GM12892 (cell line): Measurements from ENCODE around the gene TMSB4X.
"Not testable (repeated sequence)": the region's sequence is repeated elsewhere in the genome, so short reads cannot be mapped to it uniquely, and the experiment has no call there.

ENCODE experiments used
- DNase-seq: peaks from one replicate; pipeline ENCODE4 v3.0.0; 2011; ENCODE audit not compliant: insufficient read length
- FAIRE-seq: peaks from 2 replicates; lab custom pipeline; 2011; peaks lifted over from hg19 to GRCh38; lab: Jason Lieb, UNC
- POLR2A ChIP-seq: IDR thresholded peaks from 2 replicates; pipeline ENCODE4 v1.6.1; 2011; ENCODE audit warnings: low read depth, low read length, control low read depth
- POLR2AphosphoS5 ChIP-seq: IDR thresholded peaks from 2 replicates; pipeline ENCODE4 v1.6.1; 2011; ENCODE audit warnings: low read depth, low read length, control low read depth
- TAF1 ChIP-seq: IDR thresholded peaks from 2 replicates; pipeline ENCODE4 v1.6.1; 2011; ENCODE audit warnings: low read depth, mild to moderate bottlenecking, control low read depth, low read length, borderline replicate concordance

The TMSB4X gene

DNA sequence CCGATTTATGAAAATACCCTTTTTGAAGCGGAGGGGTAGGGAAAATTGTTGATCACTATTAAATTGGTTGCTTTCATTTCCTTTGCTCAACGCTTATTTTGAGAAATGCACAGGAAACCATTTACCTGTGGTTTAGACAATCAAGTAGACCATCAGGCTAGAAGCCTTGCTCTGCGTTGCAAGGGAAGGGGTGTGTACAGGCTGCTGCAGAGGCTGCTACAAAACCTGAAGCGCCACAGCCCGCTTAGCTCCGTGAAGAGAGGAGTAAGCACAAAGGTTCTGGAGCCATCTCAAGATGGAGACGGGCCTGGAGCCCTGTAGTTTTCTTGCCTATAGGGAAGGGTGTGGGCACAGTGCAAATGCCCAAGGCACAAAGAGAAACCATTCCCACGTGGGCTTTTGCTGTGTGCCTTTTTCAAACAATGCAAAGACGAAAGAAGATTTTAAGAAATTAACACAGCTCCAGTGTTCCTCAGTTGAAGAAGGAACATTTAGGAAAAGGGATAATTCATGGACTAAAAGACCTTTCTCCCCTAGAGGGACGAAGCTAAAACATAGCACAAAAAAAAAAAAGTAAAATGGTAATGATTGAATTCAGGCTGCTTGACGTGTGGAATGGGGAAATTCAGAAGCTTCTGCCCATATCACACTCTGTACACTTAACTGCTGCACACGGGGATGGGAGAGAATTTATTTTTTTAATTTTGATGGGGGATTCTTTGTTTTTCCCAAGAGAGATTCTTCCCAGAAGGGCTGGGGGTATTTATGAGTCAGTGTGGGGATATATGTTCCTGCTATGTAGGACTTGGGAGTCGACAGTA, 3.5 kb downstream of the TMSB4X start:
- DNase-seq = peak; percentile 35
- peak; percentile 98 for TF ChIP-seq POLR2AphosphoS5
- no peak for TF ChIP-seq TAF1
- peak; percentile 97 for TF ChIP-seq POLR2A
- peak; percentile 98 for FAIRE-seq

- TF ChIP-seq POLR2A = no peak; the same call in 1 of the 2 replicates
- no peak for TF ChIP-seq TAF1
- no peak for TF ChIP-seq POLR2AphosphoS5
- FAIRE-seq (peak; percentile 76), DNase-seq (no peak)
Observed at GRCh38 chrX:12979026-12979607, 4.2 kb downstream of the TMSB4X start.

GRCh38 chrX:12979616-12980015, 4.7 kb downstream of the TMSB4X start:
- no peak for DNase-seq
- TF ChIP-seq POLR2A (no peak), TAF1 (no peak), POLR2AphosphoS5 (no peak; the same call in 1 of the 2 replicates)
- peak; percentile 85 for FAIRE-seq

DNA sequence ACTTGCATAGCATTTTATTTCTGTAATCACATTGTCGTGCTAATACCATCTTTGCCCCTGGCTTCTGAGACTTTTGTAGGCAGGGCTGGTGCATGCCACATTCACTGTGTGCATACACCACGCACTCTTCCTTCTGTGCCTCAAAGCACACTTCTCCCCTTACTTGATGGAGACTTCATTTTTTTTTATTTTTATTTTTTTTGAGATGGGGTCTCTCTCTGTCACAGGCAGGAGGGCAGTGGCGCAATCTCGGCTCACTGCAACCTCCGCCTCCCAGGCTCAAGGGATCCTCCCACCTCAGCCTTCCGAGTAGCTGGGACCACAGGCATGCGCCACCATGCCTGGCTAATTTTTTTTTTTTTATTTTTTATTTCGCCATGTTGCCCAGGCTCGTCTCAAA, 5.1 kb downstream of the TMSB4X start:
- DNase-seq, FAIRE-seq: not testable (repeated sequence)

DNA sequence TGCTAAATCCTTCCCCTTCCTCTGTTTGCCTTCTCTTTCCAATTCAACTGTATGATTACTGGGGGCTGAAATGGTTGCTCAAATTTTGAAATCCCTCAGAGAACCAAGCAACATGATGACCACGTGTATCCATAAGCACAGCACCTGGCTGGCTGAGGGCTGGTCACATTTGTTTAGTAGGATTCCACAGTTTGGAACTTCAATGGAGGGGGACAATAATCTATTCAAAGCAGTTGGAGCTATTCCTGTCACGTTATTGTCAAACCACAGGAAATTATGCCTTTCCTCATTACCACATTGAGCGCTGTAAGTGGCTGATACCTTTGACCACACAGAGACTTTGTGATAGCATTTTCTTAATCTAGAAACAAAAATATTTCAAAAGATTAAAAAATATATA, 7.0 kb downstream of the TMSB4X start:
- FAIRE-seq = peak; percentile 93
- DNase-seq = no peak
- no peak for TF ChIP-seq POLR2A
- no peak for TF ChIP-seq TAF1

- FAIRE-seq = no peak
- DNase-seq = no peak
- TF ChIP-seq TAF1 (no peak), POLR2A (peak; percentile 45; the same call in 1 of the 2 replicates), POLR2AphosphoS5 (0 out of 2 replicates have a peak, but pooled peaks have one; percentile 1)
Observed at GRCh38 chrX:12984603-12985319, 9.9 kb downstream of the TMSB4X start.

- TF ChIP-seq POLR2A = no peak
- TF ChIP-seq TAF1 = no peak
- TF ChIP-seq POLR2AphosphoS5 = no peak
- FAIRE-seq (peak; percentile 98), DNase-seq (no peak)
Observed at GRCh38 chrX:12985331-12985730, 10.4 kb downstream of the TMSB4X start.

- TF ChIP-seq POLR2A (peak; percentile 26; the same call in 1 of the 2 replicates), TAF1 (no peak)
- FAIRE-seq (no peak), DNase-seq (no peak)
Observed at GRCh38 chrX:12986164-12986779, 11.4 kb downstream of the TMSB4X start.

- FAIRE-seq (no peak), DNase-seq (no peak)
- no peak for TF ChIP-seq POLR2A
- TF ChIP-seq TAF1 = no peak
- TF ChIP-seq POLR2AphosphoS5 = no peak
Observed at GRCh38 chrX:12986886-12987285, 12.0 kb downstream of the TMSB4X start.

DNA sequence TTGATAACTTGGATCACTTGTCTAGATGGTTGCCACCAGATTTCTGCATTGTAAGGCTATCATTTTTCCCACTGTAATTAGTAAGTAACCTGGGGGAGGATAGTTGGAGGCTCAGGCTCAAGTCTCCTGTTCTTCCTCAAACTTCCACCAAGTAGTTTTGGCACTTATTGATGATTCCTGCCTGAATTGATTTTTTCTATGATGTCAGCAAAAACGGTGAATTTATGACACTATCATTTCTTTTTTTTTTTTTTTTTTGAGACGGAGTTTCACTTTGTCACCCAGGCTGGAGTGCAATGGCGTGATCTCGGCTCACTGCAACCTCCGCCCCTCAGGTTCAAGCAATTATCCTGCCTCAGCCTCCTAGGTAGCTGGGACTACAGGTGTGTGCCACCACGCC, 12.4 kb downstream of the TMSB4X start:
- DNase-seq (no peak), FAIRE-seq (no peak)
- TF ChIP-seq POLR2AphosphoS5 (no peak), POLR2A (no peak), TAF1 (no peak)

- no peak for DNase-seq
- peak; percentile 66 for FAIRE-seq
- TF ChIP-seq POLR2AphosphoS5 (no peak), POLR2A (no peak), TAF1 (no peak)
Observed at GRCh38 chrX:12987900-12988594, 13.1 kb downstream of the TMSB4X start.
